ENCODE data around the gene ZFYVE9. TPM values are rescaled to one million over a fixed set of nuclear protein-coding genes. Genes with fewer than 3 reads are reported as not detected.

Gene ZFYVE9
- total and polyA plus RNA-seq, 2 experiments from 2014 or later = 5.4 to 27.3 TPM

- Histone ChIP-seq H3K4me2 (no peak overlapping the region), H3K27ac (ENCODE audit: low read depth) (no peak overlapping the region), H3K36me3 (ENCODE audit: insufficient read depth) (no peaks in the 10 kb centered on the region), H2AFZ (no peak overlapping the region), H3K79me2 (replicated peaks; ENCODE audit: insufficient read depth) (no peaks in the 10 kb centered on the region), H3K4me3 (no peak overlapping the region), H3F3A (replicated peaks; ENCODE audit: low read depth) (0 out of 2 replicates have a peak, but pooled peaks cover 4% of the 10 kb centered on the region), H3K27me3 (ENCODE audit: insufficient read depth) (no peaks in the 10 kb centered on the region), H4K20me1 (replicated peaks; ENCODE audit: insufficient read depth) (0 out of 2 replicates have a peak, but pooled peaks cover 7% of the 10 kb centered on the region), H3K4me1 (ENCODE audit: insufficient read depth) (no peaks in the 10 kb centered on the region), H3K9me2 (ENCODE audit: insufficient read depth) (no peaks in the 10 kb centered on the region)
- Mint-ChIP-seq H3K9me3 (peaks cover 2% of the 10 kb centered on the region), H3K4me1 (no peaks in the 10 kb centered on the region), H3K36me3 (ENCODE audit: low read depth) (peaks cover 7% of the 10 kb centered on the region), H3K27me3 (ENCODE audit: insufficient read depth, low read depth, poor library complexity) (peaks cover 5% of the 10 kb centered on the region), H3K27ac (no peak overlapping the region), H3K4me3 (no peak overlapping the region)
- DNase-seq (ENCODE audit: low spot score) (no peak), ATAC-seq (no peak)
- TF ChIP-seq ZNF331 (CRISPR knock-in tag; IDR thresholded peaks at IDR 0.05; ENCODE audit: low read depth) (no peak), NANOG (IDR thresholded peaks at IDR 0.05; ENCODE audit: borderline replicate concordance) (no peak), REST (IDR thresholded peaks at IDR 0.05; ENCODE audit: unreplicated experiment) (no peak), POLR2AphosphoS5 (IDR thresholded peaks at IDR 0.05; ENCODE audit: low read depth) (no peak), ZNF114 (CRISPR knock-in tag; IDR thresholded peaks at IDR 0.05) (no peak), JUNB (IDR thresholded peaks at IDR 0.05; ENCODE audit: unreplicated experiment) (no peak), EZH2 (IDR thresholded peaks at IDR 0.05; ENCODE audit: low read depth, unreplicated experiment) (no peak), STAT1 (IDR thresholded peaks at IDR 0.05; ENCODE audit: unreplicated experiment) (no peak), CREB1 (CRISPR knock-in tag; IDR thresholded peaks at IDR 0.05; ENCODE audit: low read depth) (no peak), CTCF (conservative IDR thresholded peaks at IDR 0.05; ENCODE audit: low read depth in 2 of 2) (no peak), EZH2phosphoT487 (IDR thresholded peaks at IDR 0.05; ENCODE audit: unreplicated experiment) (no peak), ZNF462 (CRISPR knock-in tag; IDR thresholded peaks at IDR 0.05) (no peak)
- TF ChIP-seq, protein P1, sequence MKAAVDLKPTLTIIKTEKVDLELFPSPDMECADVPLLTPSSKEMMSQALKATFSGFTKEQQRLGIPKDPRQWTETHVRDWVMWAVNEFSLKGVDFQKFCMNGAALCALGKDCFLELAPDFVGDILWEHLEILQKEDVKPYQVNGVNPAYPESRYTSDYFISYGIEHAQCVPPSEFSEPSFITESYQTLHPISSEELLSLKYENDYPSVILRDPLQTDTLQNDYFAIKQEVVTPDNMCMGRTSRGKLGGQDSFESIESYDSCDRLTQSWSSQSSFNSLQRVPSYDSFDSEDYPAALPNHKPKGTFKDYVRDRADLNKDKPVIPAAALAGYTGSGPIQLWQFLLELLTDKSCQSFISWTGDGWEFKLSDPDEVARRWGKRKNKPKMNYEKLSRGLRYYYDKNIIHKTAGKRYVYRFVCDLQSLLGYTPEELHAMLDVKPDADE (IDR thresholded peaks at IDR 0.05) = no peak
These were observed 45.7 kb upstream of the ZFYVE9 start for GRCh38 chr1:52096216-52096615.

Data from GM23338 (cell line).